Neural progenitor cell (in vitro differentiated cells): ENCODE results near the gene MAP7. TPM values are rescaled to one million over a fixed set of nuclear protein-coding genes. Genes with fewer than 3 reads are reported as not detected.

ENCODE experiments used
- DNase-seq: peaks from one replicate; pipeline ENCODE4 v3.0.0-alpha.2; 2016; ENCODE audit warnings: low spot score
- H2AFZ ChIP-seq: fragments of 200-600 bp; sonication (generic); replicated peaks from 2 replicates; pipeline ENCODE4 v1.6.1; 2016; ENCODE audit warnings: antibody characterized with exemption
- H3F3A ChIP-seq: fragments of 200-600 bp; sonication (generic); 2 replicates; pipeline ENCODE4 v1.6.1; 2016; ENCODE audit warnings: antibody characterized with exemption, low read depth
- H3K27ac ChIP-seq: fragments of 200-600 bp; sonication (generic); 2 replicates; pipeline ENCODE4 v1.5.1; 2016; ENCODE audit warnings: mild to moderate bottlenecking
- H3K27me3 ChIP-seq: fragments of 200-600 bp; sonication (generic); 2 replicates; pipeline ENCODE4 v1.6.1; 2016; ENCODE audit warnings: mild to moderate bottlenecking, moderate library complexity
- H3K36me3 ChIP-seq: fragments of 200-600 bp; sonication (generic); 2 replicates; pipeline ENCODE4 v1.5.1; 2016
- H3K4me1 ChIP-seq: fragments of 200-600 bp; sonication (generic); 2 replicates; pipeline ENCODE4 v1.6.1; 2016; ENCODE audit warnings: mixed run types
- H3K4me2 ChIP-seq: fragments of 200-600 bp; sonication (generic); 2 replicates; pipeline ENCODE4 v1.6.1; 2016
- H3K4me3 ChIP-seq: fragments of 200-600 bp; sonication (generic); 2 replicates; pipeline ENCODE4 v1.5.1; 2016
- H3K79me2 ChIP-seq: fragments of 200-600 bp; sonication (generic); 2 replicates; pipeline ENCODE4 v1.6.1; 2016; ENCODE audit warnings: low read depth
- H3K9ac ChIP-seq: fragments of 200-600 bp; sonication (generic); 2 replicates; pipeline ENCODE4 v1.6.1; 2016
- H3K9me3 ChIP-seq: fragments of 200-600 bp; sonication (generic); 2 replicates; pipeline ENCODE4 v1.5.1; 2016; ENCODE audit warnings: low read depth
- H4K20me1 ChIP-seq: fragments of 200-600 bp; sonication (generic); 2 replicates; pipeline ENCODE4 v1.6.1; 2016; ENCODE audit warnings: low read depth
- H3K27ac Mint-ChIP-seq: 3 replicates; pipeline ENCODE4 v1.8.0; 2021; ENCODE audit warnings: mixed read lengths
- H3K27me3 Mint-ChIP-seq: 2 replicates; pipeline ENCODE4 v1.8.0; 2022; ENCODE audit warnings: low read depth, mild to moderate bottlenecking, inconsistent platforms, moderate library complexity, mixed read lengths; ENCODE audit not compliant: insufficient read depth
- H3K36me3 Mint-ChIP-seq: 3 replicates; pipeline ENCODE4 v1.8.0; 2021; ENCODE audit warnings: mixed read lengths
- H3K4me1 Mint-ChIP-seq: 3 replicates; pipeline ENCODE4 v1.8.0; 2021; ENCODE audit warnings: mixed read lengths
- H3K4me3 Mint-ChIP-seq: 3 replicates; pipeline ENCODE4 v1.8.0; 2021; ENCODE audit warnings: mild to moderate bottlenecking, moderate library complexity, mixed read lengths
- H3K9me3 Mint-ChIP-seq: 3 replicates; pipeline ENCODE4 v1.8.0; 2020; ENCODE audit warnings: mixed read lengths
- CTCF ChIP-seq: fragments of 200-600 bp; sonication (generic); IDR thresholded peaks from 2 replicates; pipeline ENCODE4 v1.5.1; 2017; ENCODE audit warnings: antibody characterized with exemption, mild to moderate bottlenecking
- EZH2 ChIP-seq: fragments of 200-600 bp; sonication (generic); IDR thresholded peaks from 2 replicates; pipeline ENCODE4 v1.6.1; 2017; ENCODE audit warnings: antibody characterized with exemption, mild to moderate bottlenecking, moderate library complexity
- EZH2phosphoT487 ChIP-seq: fragments of 200-600 bp; sonication (generic); IDR thresholded peaks from 2 replicates; pipeline ENCODE4 v1.6.1; 2017; ENCODE audit warnings: antibody characterized with exemption
- total RNA-seq: library from RNA; depleted of rRNA; stranded (reverse); fragments of >200 nt; gene quantifications from 2 replicates; pipeline ENCODE4 v1.2.3, GENCODE V29; 2015; ENCODE audit warnings: low replicate concordance

MAP7 gene
- total RNA-seq, 1 donor from 2014 or later = 9.0 TPM

GRCh38 chr6:136471372-136471771, 78.8 kb downstream of the MAP7 start:
- Histone ChIP-seq H3F3A (peaks cover 10% of the 10 kb centered on the region), H3K4me3 (no peak overlapping the region), H3K9ac (no peak overlapping the region), H4K20me1 (peaks cover 4% of the 10 kb centered on the region), H3K4me1 (peaks cover 28% of the 10 kb centered on the region), H3K9me3 (no peaks in the 10 kb centered on the region), H3K36me3 (no peaks in the 10 kb centered on the region), H3K27me3 (no peaks in the 10 kb centered on the region), H3K4me2 (no peak overlapping the region), H3K27ac (no peak overlapping the region), H3K79me2 (no peaks in the 10 kb centered on the region), H2AFZ (no peak overlapping the region)
- peaks cover 28% of the 10 kb centered on the region for H3K4me1 Mint-ChIP-seq
- TF ChIP-seq EZH2phosphoT487 (no peak), EZH2 (no peak), CTCF (no peak)
- no peak overlapping the region for H3K4me3 Mint-ChIP-seq
- H3K27ac Mint-ChIP-seq = no peak overlapping the region
- H3K27me3 Mint-ChIP-seq = peaks cover 2% of the 10 kb centered on the region
- H3K36me3 Mint-ChIP-seq = no peaks in the 10 kb centered on the region
- no peaks in the 10 kb centered on the region for H3K9me3 Mint-ChIP-seq
- DNase-seq = peak; percentile 18

- Histone ChIP-seq H4K20me1 (peaks cover 4% of the 10 kb centered on the region), H3K79me2 (no peaks in the 10 kb centered on the region), H3K27me3 (no peaks in the 10 kb centered on the region), H3K27ac (no peak overlapping the region), H3K36me3 (no peaks in the 10 kb centered on the region), H3K9me3 (no peaks in the 10 kb centered on the region), H3K4me3 (no peak overlapping the region), H3F3A (peaks cover 10% of the 10 kb centered on the region), H3K9ac (no peak overlapping the region), H2AFZ (no peak overlapping the region), H3K4me1 (peaks cover 32% of the 10 kb centered on the region), H3K4me2 (no peak overlapping the region)
- Mint-ChIP-seq H3K4me1 (peaks cover 37% of the 10 kb centered on the region), H3K4me3 (no peak overlapping the region), H3K27ac (no peak overlapping the region), H3K27me3 (peaks cover 2% of the 10 kb centered on the region), H3K36me3 (no peaks in the 10 kb centered on the region), H3K9me3 (no peaks in the 10 kb centered on the region)
- TF ChIP-seq EZH2phosphoT487 = no peak
- no peak for TF ChIP-seq CTCF
- no peak for TF ChIP-seq EZH2
- DNase-seq = no peak
Measured at GRCh38 chr6:136470044-136470443, 80.2 kb downstream of the MAP7 start.

GRCh38 chr6:136469154-136469553, 81.1 kb downstream of the MAP7 start:
- Mint-ChIP-seq H3K27me3 (peaks cover under 1% of the 10 kb centered on the region), H3K9me3 (no peaks in the 10 kb centered on the region), H3K4me1 (peaks cover 45% of the 10 kb centered on the region), H3K36me3 (no peaks in the 10 kb centered on the region), H3K4me3 (no peak overlapping the region), H3K27ac (no peak overlapping the region)
- Histone ChIP-seq H3K4me1 (peaks cover 32% of the 10 kb centered on the region), H3K9ac (no peak overlapping the region), H3K27me3 (no peaks in the 10 kb centered on the region), H3K36me3 (no peaks in the 10 kb centered on the region), H2AFZ (no peak overlapping the region), H3K9me3 (no peaks in the 10 kb centered on the region), H4K20me1 (peaks cover 4% of the 10 kb centered on the region), H3K4me3 (no peak overlapping the region), H3K27ac (no peak overlapping the region), H3F3A (peaks cover 10% of the 10 kb centered on the region), H3K4me2 (no peak overlapping the region), H3K79me2 (no peaks in the 10 kb centered on the region)
- TF ChIP-seq EZH2 = no peak
- TF ChIP-seq CTCF = no peak
- no peak for TF ChIP-seq EZH2phosphoT487
- no peak for DNase-seq

GRCh38 chr6:136468711-136469110, 81.5 kb downstream of the MAP7 start:
- no peaks in the 10 kb centered on the region for H3K27me3 Mint-ChIP-seq
- peaks cover 4% of the 10 kb centered on the region for H4K20me1 ChIP-seq
- H3K4me3 ChIP-seq = no peak overlapping the region
- no peak overlapping the region for H2AFZ ChIP-seq
- H3K4me1 ChIP-seq = peaks cover 32% of the 10 kb centered on the region
- peaks cover 10% of the 10 kb centered on the region for H3F3A ChIP-seq
- no peak overlapping the region for H3K27ac ChIP-seq
- H3K9me3 Mint-ChIP-seq = no peaks in the 10 kb centered on the region
- TF ChIP-seq CTCF = no peak
- no peak for TF ChIP-seq EZH2phosphoT487
- TF ChIP-seq EZH2 = no peak
- DNase-seq = no peak
- H3K79me2 ChIP-seq = no peaks in the 10 kb centered on the region
- no peaks in the 10 kb centered on the region for H3K27me3 ChIP-seq
- peaks cover 49% of the 10 kb centered on the region for H3K4me1 Mint-ChIP-seq
- no peak overlapping the region for H3K27ac Mint-ChIP-seq
- H3K36me3 ChIP-seq = no peaks in the 10 kb centered on the region
- H3K4me3 Mint-ChIP-seq = no peak overlapping the region
- no peaks in the 10 kb centered on the region for H3K36me3 Mint-ChIP-seq
- H3K4me2 ChIP-seq = no peak overlapping the region
- H3K9ac ChIP-seq = no peak overlapping the region
- no peaks in the 10 kb centered on the region for H3K9me3 ChIP-seq
